ENCODE data around the gene PHF2.
"Not testable (repeated sequence)": the region's sequence is repeated elsewhere in the genome, so short reads cannot be mapped to it uniquely, and the experiment has no call there.

Gene PHF2

GRCh38 chr9:93664549-93665120 is 88.3 kb downstream of the PHF2 start:
- Histone ChIP-seq H3K9me2 (replicated peaks; ENCODE audit: low read depth, low read length) (no peaks in the 10 kb centered on the region), H3K9ac (ENCODE audit: low read depth, low read length, poor library complexity, severe bottlenecking) (no peak overlapping the region), H3K9me3 (ENCODE audit: insufficient read depth, low read depth, low read length) (no peaks in the 10 kb centered on the region), H3K27me3 (ENCODE audit: insufficient read depth, low read length, poor library complexity, severe bottlenecking) (no peaks in the 10 kb centered on the region), H3K79me2 (ENCODE audit: insufficient read depth, low read length) (no peaks in the 10 kb centered on the region), H3K36me3 (ENCODE audit: insufficient read depth, low read length) (peaks cover 19% of the 10 kb centered on the region; the same call in 1 of the 2 replicates), H3F3A (ENCODE audit: low read depth) (no peaks in the 10 kb centered on the region), H3K4me2 (ENCODE audit: low read depth, low read length, poor library complexity, severe bottlenecking) (no peak overlapping the region), H3K4me1 (ENCODE audit: insufficient read depth, low read length, poor library complexity, severe bottlenecking) (no peaks in the 10 kb centered on the region), H3K4me3 (ENCODE audit: low read length, poor library complexity, severe bottlenecking) (no peak overlapping the region), H4K20me1 (ENCODE audit: insufficient read depth, low read length, poor library complexity, severe bottlenecking) (no peaks in the 10 kb centered on the region), H2AFZ (ENCODE audit: low read length) (no peak overlapping the region)
- TF ChIP-seq EZH2phosphoT487 (IDR thresholded peaks at IDR 0.05; ENCODE audit: borderline replicate concordance) (no peak), CTCF (conservative IDR thresholded peaks at IDR 0.05; ENCODE audit: low read length) (no peak)

GRCh38 chr9:93665128-93665636 is 88.8 kb downstream of the PHF2 start:
- Histone ChIP-seq H3K4me3 (ENCODE audit: low read length, poor library complexity, severe bottlenecking) (no peak overlapping the region), H3K4me2 (ENCODE audit: low read depth, low read length, poor library complexity, severe bottlenecking) (no peak overlapping the region), H3K27me3 (ENCODE audit: insufficient read depth, low read length, poor library complexity, severe bottlenecking) (no peaks in the 10 kb centered on the region), H4K20me1 (ENCODE audit: insufficient read depth, low read length, poor library complexity, severe bottlenecking) (no peaks in the 10 kb centered on the region), H3K4me1 (ENCODE audit: insufficient read depth, low read length, poor library complexity, severe bottlenecking) (no peaks in the 10 kb centered on the region), H3K9me2 (replicated peaks; ENCODE audit: low read depth, low read length) (no peaks in the 10 kb centered on the region), H3K36me3 (ENCODE audit: insufficient read depth, low read length) (peaks cover 19% of the 10 kb centered on the region; the same call in 1 of the 2 replicates), H3K9ac (ENCODE audit: low read depth, low read length, poor library complexity, severe bottlenecking) (no peak overlapping the region), H3F3A (ENCODE audit: low read depth) (no peaks in the 10 kb centered on the region), H3K9me3 (ENCODE audit: insufficient read depth, low read depth, low read length) (no peaks in the 10 kb centered on the region), H3K79me2 (ENCODE audit: insufficient read depth, low read length) (no peaks in the 10 kb centered on the region), H2AFZ (ENCODE audit: low read length) (no peak overlapping the region)
- no peak for TF ChIP-seq CTCF (conservative IDR thresholded peaks at IDR 0.05; ENCODE audit: low read length)
- TF ChIP-seq EZH2phosphoT487 (IDR thresholded peaks at IDR 0.05; ENCODE audit: borderline replicate concordance): no peak

GRCh38 chr9:93665637-93666438 is 89.5 kb downstream of the PHF2 start:
- Histone ChIP-seq H3K4me1 (ENCODE audit: insufficient read depth, low read length, poor library complexity, severe bottlenecking) (no peaks in the 10 kb centered on the region), H3K4me2 (ENCODE audit: low read depth, low read length, poor library complexity, severe bottlenecking) (no peak overlapping the region), H3K79me2 (ENCODE audit: insufficient read depth, low read length) (no peaks in the 10 kb centered on the region), H4K20me1 (ENCODE audit: insufficient read depth, low read length, poor library complexity, severe bottlenecking) (no peaks in the 10 kb centered on the region), H2AFZ (ENCODE audit: low read length) (no peak overlapping the region), H3F3A (ENCODE audit: low read depth) (no peaks in the 10 kb centered on the region), H3K9me3 (ENCODE audit: insufficient read depth, low read depth, low read length) (no peaks in the 10 kb centered on the region), H3K9ac (ENCODE audit: low read depth, low read length, poor library complexity, severe bottlenecking) (no peak overlapping the region), H3K36me3 (ENCODE audit: insufficient read depth, low read length) (peaks cover 19% of the 10 kb centered on the region; the same call in 1 of the 2 replicates), H3K27me3 (ENCODE audit: insufficient read depth, low read length, poor library complexity, severe bottlenecking) (no peaks in the 10 kb centered on the region), H3K9me2 (replicated peaks; ENCODE audit: low read depth, low read length) (no peaks in the 10 kb centered on the region), H3K4me3 (ENCODE audit: low read length, poor library complexity, severe bottlenecking) (no peak overlapping the region)
- no peak for TF ChIP-seq CTCF (conservative IDR thresholded peaks at IDR 0.05; ENCODE audit: low read length)
- TF ChIP-seq EZH2phosphoT487 (IDR thresholded peaks at IDR 0.05; ENCODE audit: borderline replicate concordance): no peak

- H3K4me2 ChIP-seq (ENCODE audit: low read depth, low read length, poor library complexity, severe bottlenecking); H3F3A ChIP-seq (ENCODE audit: low read depth); H2AFZ ChIP-seq (ENCODE audit: low read length); H3K9me2 ChIP-seq (replicated peaks; ENCODE audit: low read depth, low read length); H4K20me1 ChIP-seq (ENCODE audit: insufficient read depth, low read length, poor library complexity, severe bottlenecking); H3K4me1 ChIP-seq (ENCODE audit: insufficient read depth, low read length, poor library complexity, severe bottlenecking); H3K9me3 ChIP-seq (ENCODE audit: insufficient read depth, low read depth, low read length); H3K27me3 ChIP-seq (ENCODE audit: insufficient read depth, low read length, poor library complexity, severe bottlenecking); H3K79me2 ChIP-seq (ENCODE audit: insufficient read depth, low read length); H3K4me3 ChIP-seq (ENCODE audit: low read length, poor library complexity, severe bottlenecking); H3K9ac ChIP-seq (ENCODE audit: low read depth, low read length, poor library complexity, severe bottlenecking): not testable (repeated sequence)
- H3K36me3 ChIP-seq (ENCODE audit: insufficient read depth, low read length): peaks cover 19% of the 10 kb centered on the region; the same call in 1 of the 2 replicates
Observed at GRCh38 chr9:93666439-93666784, 90.0 kb downstream of the PHF2 start.
